Lung (tissue), 12 donors: ENCODE measurements around the gene HAUS5. TPM values are rescaled to one million over a fixed set of nuclear protein-coding genes. Genes with fewer than 3 reads are reported as not detected.

Source experiments
- ATAC-seq: fragments of 200-7000 bp; cut with Tn5 transposase; one replicate; pipeline ENCODE4 v1.9.1; 2020; ENCODE audit warnings: moderate number of reproducible peaks; ENCODE audit not compliant: insufficient read depth, low FRiP score
- DNase-seq, 3 donors: peaks; one replicate each; pipeline ENCODE4 v3.0.0-alpha.2; 2013 to 2017
- H3K27ac ChIP-seq, 2 donors: one replicate each; pipeline ENCODE4 v1.5.1; 2013; ENCODE audit warnings: mild to moderate bottlenecking in 2 of 2, moderate library complexity in 2 of 2, control low read depth in 1 of 2, inconsistent platforms in 1 of 2, low read depth in 1 of 2, low read length in 1 of 2
- H3K27me3 ChIP-seq, 3 donors: one replicate each; pipeline ENCODE4 v1.5.1; 2013; ENCODE audit warnings: low read length in 2 of 3; ENCODE audit not compliant: control insufficient read depth in 3 of 3, insufficient read depth in 3 of 3
- H3K36me3 ChIP-seq, 4 donors: one replicate each; pipeline ENCODE4 v1.5.1; 2013; ENCODE audit warnings: low read length in 4 of 4, mild to moderate bottlenecking in 1 of 4, moderate library complexity in 1 of 4; ENCODE audit not compliant: control insufficient read depth in 4 of 4, insufficient read depth in 4 of 4
- H3K4me1 ChIP-seq, 5 donors: one replicate each; pipeline ENCODE4 v1.5.1; 2013; ENCODE audit warnings: low read length in 5 of 5, mild to moderate bottlenecking in 2 of 5, moderate library complexity in 1 of 5; ENCODE audit not compliant: control insufficient read depth in 5 of 5, insufficient read depth in 5 of 5
- H3K4me3 ChIP-seq: one replicate; pipeline ENCODE4 v1.5.1; 2013; ENCODE audit warnings: mild to moderate bottlenecking, control low read depth, moderate library complexity
- H3K9ac ChIP-seq, 2 donors: one replicate each; pipeline ENCODE4 v1.5.1; 2013; ENCODE audit warnings: low read length in 2 of 2, control low read depth in 1 of 2; ENCODE audit not compliant: insufficient read depth in 1 of 2
- H3K9me3 ChIP-seq, 4 donors: one replicate each; pipeline ENCODE4 v1.5.1; 2013; ENCODE audit warnings: low read length in 3 of 4, mild to moderate bottlenecking in 1 of 4, moderate library complexity in 1 of 4; ENCODE audit not compliant: control insufficient read depth in 4 of 4, insufficient read depth in 3 of 4
- CTCF ChIP-seq: IDR thresholded peaks from 2 replicates; pipeline ENCODE4 v1.5.1; 2012; ENCODE audit warnings: mild to moderate bottlenecking; ENCODE audit errors: control extremely low read depth, extremely low read depth
- WGBS, 2 donors: extraction: QIAGEN DNeasy Blood & Tissue Kit; methylation state at CpG; one replicate each; pipeline ENCODE4 v1.1.7; 2013; 5-methylcytosine and 5-hydroxymethylcytosine counted together
- polyA plus RNA-seq, 2 donors: library from polyadenylated mRNA; stranded (reverse); fragments of 200-250 nt; gene quantifications; one replicate each; pipeline ENCODE4 v1.2.1, GENCODE V29; 2013
- total RNA-seq, 2 donors: library from RNA; depleted of rRNA in 1 of 2; stranded (reverse); fragments of >200 nt in 1 of 2; gene quantifications; one replicate each; pipeline ENCODE4 v1.2.1, GENCODE V29; 2014 to 2021
- donor health status: control.
- donor health status: control.
- donor health status: Bipolar disorder and iron deficiency.
- donor health status: healthy.
- donor health status: DM: yes; HTN: yes; CAD: no.

Gene HAUS5
- total and polyA plus RNA-seq, 4 donors: 6.0 to 16.5 (median 14.8) TPM

GRCh38 chr19:35607661-35608060, 4.9 kb upstream of the HAUS5 start:
- no peak overlapping the region for H3K27ac ChIP-seq
- no peaks in the 10 kb centered on the region for H3K27me3 ChIP-seq
- ATAC-seq: no peak
- WGBS, 2 donors: 78 to 87% methylated on average over 3 of the region's 3 CpGs
- peaks cover 0 to under 1% (median 0%) of the 10 kb centered on the region in 4 donors for H3K36me3 ChIP-seq
- no peak overlapping the region for H3K9ac ChIP-seq
- peaks cover 0 to 4% (median 2%) of the 10 kb centered on the region in 5 donors for H3K4me1 ChIP-seq
- H3K9me3 ChIP-seq: peaks cover 0 to 5% (median 2%) of the 10 kb centered on the region in 4 donors
- DNase-seq: no peak
- TF ChIP-seq CTCF: no peak
- no peak overlapping the region for H3K4me3 ChIP-seq

GRCh38 chr19:35608251-35608650, 4.3 kb upstream of the HAUS5 start:
- 83 to 95% methylated on average over 2 of the region's 2 CpGs for WGBS, 2 donors
- Histone ChIP-seq H3K27ac (no peak overlapping the region), H3K9ac (no peak overlapping the region), H3K4me3 (no peak overlapping the region), H3K4me1 (peaks cover 0 to 8% (median 3%) of the 10 kb centered on the region in 5 donors), H3K36me3 (peaks cover 0 to 3% (median 0%) of the 10 kb centered on the region in 4 donors), H3K9me3 (peaks cover 0 to 5% (median 2%) of the 10 kb centered on the region in 4 donors), H3K27me3 (no peaks in the 10 kb centered on the region)
- ATAC-seq (no peak), DNase-seq (no peak)
- no peak for TF ChIP-seq CTCF

- no peak overlapping the region for H3K9ac ChIP-seq
- ATAC-seq: no peak
- peaks cover 0 to 10% (median 3%) of the 10 kb centered on the region in 5 donors for H3K4me1 ChIP-seq
- peaks cover 0 to 3% (median 0%) of the 10 kb centered on the region in 4 donors for H3K36me3 ChIP-seq
- H3K4me3 ChIP-seq: no peak overlapping the region
- no peaks in the 10 kb centered on the region for H3K27me3 ChIP-seq
- WGBS, 2 donors: 36 to 55% methylated on average over 6 of the region's 6 CpGs
- no peak for TF ChIP-seq CTCF
- peaks cover 0 to 5% (median 2%) of the 10 kb centered on the region in 4 donors for H3K9me3 ChIP-seq
- no peak overlapping the region for H3K27ac ChIP-seq
- no peak for DNase-seq
These were observed 2.6 kb upstream of the HAUS5 start for GRCh38 chr19:35609851-35610353.

- Histone ChIP-seq H3K27me3 (no peaks in the 10 kb centered on the region), H3K36me3 (peaks cover 0 to 11% (median 5%) of the 10 kb centered on the region in 4 donors), H3K9me3 (peaks cover 0 to 4% (median 2%) of the 10 kb centered on the region in 4 donors), H3K4me3 (no peak overlapping the region), H3K4me1 (peaks cover 0 to 10% (median 3%) of the 10 kb centered on the region in 5 donors), H3K27ac (no peak overlapping the region), H3K9ac (peak overlapping the region in 1 of 2 donors; percentile 72)
- ATAC-seq (no peak), DNase-seq (no peak)
- no peak for TF ChIP-seq CTCF
- WGBS, 2 donors: 39 to 43% methylated on average over 9 of the region's 9 CpGs
These were observed 344 bp upstream of the HAUS5 start for GRCh38 chr19:35612224-35612558.
